IMR-90 (cell line): ENCODE measurements around the gene MTUS2. TPM values are rescaled to one million over a fixed set of nuclear protein-coding genes. Genes with fewer than 3 reads are reported as not detected.

ENCODE experiments used
- ATAC-seq: fragments of 200-7000 bp; cut with Tn5 transposase; 2 replicates; pipeline ENCODE4 v1.9.1; 2020; ENCODE audit warnings: low read depth, mild to moderate bottlenecking, moderate library complexity
- BruUV-seq: library from RNA; stranded (reverse); fragments of 400-500 nt; replicated peaks from 2 replicates; lab custom pipeline; 2021; lab: Mats Ljungman, UMichigan
- CTCF ChIA-PET: fragments of 300-600 bp; formaldehyde crosslinking; extraction: SDS; loops from one replicate; lab custom pipeline; 2021; ENCODE audit warnings: antibody characterized with exemption; lab: Yijun Ruan, JAX
- POLR2A ChIA-PET: fragments of 300-600 bp; sonication (Branson Sonifier 250); formaldehyde crosslinking; loops from one replicate; lab custom pipeline; 2022; ENCODE audit warnings: antibody characterized with exemption; ENCODE audit not compliant: unreplicated experiment; lab: Charles Lee
- DNase-seq: peaks from one replicate; pipeline ENCODE4 v3.0.0; 2013
- H2AFZ ChIP-seq: replicated peaks from 2 replicates; pipeline ENCODE3; 2013; ENCODE audit warnings: low read length, mild to moderate bottlenecking; ENCODE audit not compliant: poor library complexity
- H2AK5ac ChIP-seq: 2 replicates; pipeline ENCODE4 v1.6.1; 2013; ENCODE audit warnings: low read depth, low read length, inconsistent platforms
- H2AK9ac ChIP-seq: replicated peaks from 2 replicates; pipeline ENCODE3; 2013; ENCODE audit warnings: mild to moderate bottlenecking, low read depth, low read length, moderate library complexity; ENCODE audit not compliant: poor library complexity
- H2BK120ac ChIP-seq: 2 replicates; pipeline ENCODE4 v1.6.1; 2013; ENCODE audit warnings: low read depth, low read length, inconsistent platforms
- H2BK15ac ChIP-seq: 3 replicates; pipeline ENCODE4 v1.6.1; 2013; ENCODE audit warnings: low read depth, low read length, inconsistent platforms
- H2BK20ac ChIP-seq: 2 replicates; pipeline ENCODE4 v1.6.1; 2013; ENCODE audit warnings: low read depth, mild to moderate bottlenecking, inconsistent platforms, low read length, moderate library complexity
- H2BK5ac ChIP-seq: 2 replicates; pipeline ENCODE4 v1.6.1; 2013; ENCODE audit warnings: mild to moderate bottlenecking, low read depth, low read length, inconsistent platforms; ENCODE audit not compliant: poor library complexity, severe bottlenecking
- H3K14ac ChIP-seq: replicated peaks from 2 replicates; pipeline ENCODE4 v1.6.1; 2013; ENCODE audit warnings: low read depth, low read length, inconsistent platforms
- H3K18ac ChIP-seq: 2 replicates; pipeline ENCODE4 v1.6.1; 2013; ENCODE audit warnings: low read depth, low read length, control low read depth
- H3K23ac ChIP-seq: 2 replicates; pipeline ENCODE4 v1.6.1; 2013; ENCODE audit warnings: low read depth, low read length, inconsistent platforms
- H3K27ac ChIP-seq: 2 replicates; pipeline ENCODE4 v1.5.1; 2013; ENCODE audit warnings: mild to moderate bottlenecking, control low read depth, low read length; ENCODE audit not compliant: insufficient read depth
- H3K27me3 ChIP-seq: 2 replicates; pipeline ENCODE4 v1.6.1; 2013; ENCODE audit warnings: low read length; ENCODE audit not compliant: control insufficient read depth, insufficient read depth
- H3K36me3 ChIP-seq: 2 replicates; pipeline ENCODE4 v1.6.1; 2013; ENCODE audit warnings: low read length, mixed read lengths; ENCODE audit not compliant: control insufficient read depth, insufficient read depth
- H3K4ac ChIP-seq: 2 replicates; pipeline ENCODE4 v1.6.1; 2013; ENCODE audit warnings: low read depth, low read length, inconsistent platforms
- H3K4me1 ChIP-seq: 2 replicates; pipeline ENCODE4 v1.6.1; 2013; ENCODE audit warnings: low read length, mixed read lengths; ENCODE audit not compliant: control insufficient read depth, insufficient read depth
- H3K4me2 ChIP-seq: 2 replicates; pipeline ENCODE4 v1.6.1; 2013; ENCODE audit warnings: low read depth, mild to moderate bottlenecking, control low read depth, low read length, moderate library complexity
- H3K4me3 ChIP-seq: 2 replicates; pipeline ENCODE4 v1.5.1; 2013; ENCODE audit warnings: low read depth, mild to moderate bottlenecking, control low read depth, low read length, moderate library complexity; ENCODE audit not compliant: insufficient read depth
- H3K56ac ChIP-seq: 2 replicates; pipeline ENCODE4 v1.6.1; 2013; ENCODE audit warnings: low read length, inconsistent platforms; ENCODE audit not compliant: insufficient read depth; ENCODE audit errors: extremely low read depth
- H3K79me1 ChIP-seq, 2 experiments: 2 replicates each; pipeline ENCODE4 v1.6.1; 2013; ENCODE audit warnings: low read length in 2 of 2, inconsistent platforms in 1 of 2, low read depth in 1 of 2
- H3K9ac ChIP-seq: 2 replicates; pipeline ENCODE4 v1.6.1; 2013; ENCODE audit warnings: low read depth, low read length, control low read depth
- H3K9me1 ChIP-seq: 2 replicates; pipeline ENCODE4 v1.6.1; 2013; ENCODE audit warnings: low read length, inconsistent platforms; ENCODE audit not compliant: insufficient read depth
- H3K9me3 ChIP-seq: 2 replicates; pipeline ENCODE4 v1.6.1; 2013; ENCODE audit warnings: low read length; ENCODE audit not compliant: control insufficient read depth, insufficient read depth
- H4K20me1 ChIP-seq: 2 replicates; pipeline ENCODE4 v1.6.1; 2013; ENCODE audit warnings: low read length, inconsistent platforms; ENCODE audit not compliant: insufficient read depth
- H4K5ac ChIP-seq: 2 replicates; pipeline ENCODE4 v1.6.1; 2013; ENCODE audit warnings: mild to moderate bottlenecking, low read depth, low read length, control low read depth
- H4K8ac ChIP-seq, 2 experiments: 2 replicates each; pipeline ENCODE4 v1.6.1; 2013; ENCODE audit warnings: low read depth in 2 of 2, low read length in 2 of 2, control low read depth in 1 of 2, inconsistent platforms in 1 of 2
- H4K91ac ChIP-seq: 2 replicates; pipeline ENCODE4 v1.6.1; 2013; ENCODE audit warnings: low read depth, low read length, inconsistent platforms; ENCODE audit not compliant: insufficient read depth
- BHLHE40 ChIP-seq: fragments of 150-350 bp; IDR thresholded peaks from 2 replicates; pipeline ENCODE4 v1.6.1; 2016; ENCODE audit warnings: mild to moderate bottlenecking, low read depth, low read length
- ELK1 ChIP-seq: fragments of 150-350 bp; IDR thresholded peaks from 2 replicates; pipeline ENCODE4 v1.6.1; 2016; ENCODE audit warnings: low read depth, mild to moderate bottlenecking, low read length, moderate library complexity, borderline replicate concordance
- FOS ChIP-seq: fragments of 150-350 bp; IDR thresholded peaks from 2 replicates; pipeline ENCODE4 v1.6.1; 2016; ENCODE audit warnings: low read depth, low read length
- MXI1 ChIP-seq: IDR thresholded peaks from 2 replicates; pipeline ENCODE4 v1.6.1; 2012; ENCODE audit warnings: low read depth, mild to moderate bottlenecking, low read length, moderate library complexity, borderline replicate concordance
- NFE2L2 ChIP-seq: fragments of 150-350 bp; IDR thresholded peaks from 2 replicates; pipeline ENCODE4 v1.6.1; 2016; ENCODE audit warnings: low read depth, mild to moderate bottlenecking, low read length
- RAD21 ChIP-seq: IDR thresholded peaks from 2 replicates; pipeline ENCODE4 v1.6.1; 2012; ENCODE audit warnings: low read length, improper control_type of control experiment
- RCOR1 ChIP-seq: IDR thresholded peaks from 2 replicates; pipeline ENCODE4 v1.6.1; 2012; ENCODE audit warnings: mild to moderate bottlenecking, low read length, improper control_type of control experiment; ENCODE audit not compliant: insufficient replicate concordance
- SMC3 ChIP-seq: fragments of 150-350 bp; IDR thresholded peaks from 2 replicates; pipeline ENCODE4 v1.6.1; 2016; ENCODE audit warnings: low read depth, mild to moderate bottlenecking, antibody characterized with exemption, low read length, moderate library complexity
- USF2 ChIP-seq: fragments of 150-350 bp; IDR thresholded peaks from 2 replicates; pipeline ENCODE4 v1.6.1; 2017; ENCODE audit warnings: mild to moderate bottlenecking, antibody characterized with exemption, low read length, low read depth
- WGBS, 2 experiments: methylation state at CpG; one replicate each; pipeline versions ENCODE4 v1.1.5 to v1.1.7; 2013; ENCODE audit warnings: missing lambda C conversion rate in 2 of 2; ENCODE audit not compliant: insufficient read length in 1 of 2; ENCODE audit errors: extremely low coverage in 2 of 2; 5-methylcytosine and 5-hydroxymethylcytosine counted together
- dilution Hi-C: fragments of 300-500 bp; cut with HindIII; formaldehyde crosslinking; loops from one replicate; pipeline ENCODE4 v1.14.3; 2018; ENCODE audit warnings: low sequenced_read_pairs; ENCODE audit not compliant: unreplicated experiment
- in situ Hi-C: fragments of 300-500 bp; cut with MboI; formaldehyde crosslinking; loops from 3 replicates; pipeline ENCODE4 v1.14.3; 2019; ENCODE audit warnings: low sequenced_read_pairs, inconsistent platforms, mixed read lengths
- intact Hi-C: fragments of 100-400 bp; cut with micrococcal nuclease; formaldehyde crosslinking; loops from 2 replicates; pipeline ENCODE4 v1.10.0; 2022
- polyA plus RNA-seq, 3 experiments: library from polyadenylated mRNA; depleted of rRNA; stranded (reverse); fragments of >200 nt; gene quantifications; 2 replicates each; pipeline ENCODE4 v1.2.3, GENCODE V29; 2012; ENCODE audit warnings: low replicate concordance in 1 of 3
- total RNA-seq: library from RNA; depleted of rRNA; stranded (reverse); fragments of >200 nt; gene quantifications from 2 replicates; pipeline ENCODE4 v1.2.3, GENCODE V29; 2012

MTUS2 gene
- total and polyA plus RNA-seq, 2 of the 4 experiments (the other 2 are of a cell fraction) = under 0.01 to 0.02 TPM

- Histone ChIP-seq H4K20me1 (no peaks in the 10 kb centered on the region), H3K14ac (no peak overlapping the region), H4K91ac (no peak overlapping the region), H3K18ac (no peak overlapping the region), H3K23ac (no peak overlapping the region), H3K9me3 (peaks cover 19% of the 10 kb centered on the region), H3K27ac (no peak overlapping the region), H3K4me3 (no peak overlapping the region), H2BK20ac (no peak overlapping the region), H2AFZ (no peak overlapping the region), H3K79me1 (no peaks in the 10 kb centered on the region), H2BK15ac (no peak overlapping the region), H3K56ac (no peak overlapping the region), H2BK120ac (no peak overlapping the region), H3K9me1 (no peaks in the 10 kb centered on the region), H3K4ac (no peak overlapping the region), H2AK9ac (no peak overlapping the region), H4K8ac (no peak overlapping the region), H2BK5ac (no peak overlapping the region), H3K4me1 (no peaks in the 10 kb centered on the region), H3K4me2 (no peak overlapping the region), H2AK5ac (no peak overlapping the region), H4K5ac (no peak overlapping the region), H3K27me3 (no peaks in the 10 kb centered on the region), H3K36me3 (no peaks in the 10 kb centered on the region), H3K9ac (no peak overlapping the region)
- DNase-seq (no peak), ATAC-seq (no peak)
- BruUV-seq = no TSS peak
- no peak for TF ChIP-seq ELK1
- TF ChIP-seq NFE2L2 = no peak
- TF ChIP-seq RCOR1 = no peak
- no peak for TF ChIP-seq USF2
- no peak for TF ChIP-seq FOS
- TF ChIP-seq RAD21 = no peak
- TF ChIP-seq SMC3 = no peak
- TF ChIP-seq MXI1 = no peak
- no peak for TF ChIP-seq BHLHE40
- 100% methylated on average over 1 of the region's 4 CpGs; no CpG with 5 or more reads in 1 of the 2 experiments for WGBS, 2 experiments
- POLR2A ChIA-PET = no interaction called here
- in situ Hi-C loops (no loop called here), dilution Hi-C loops (no loop called here), intact Hi-C loops (no loop called here)
- CTCF ChIA-PET = no interaction called here
Observed at GRCh38 chr13:29050719-29051118, 230.6 kb downstream of the MTUS2 start.
